DND-41 (cell line): ENCODE results near the gene NCLN.

Source experiments
- ATAC-seq: fragments of 200-7000 bp; cut with Tn5 transposase; 3 replicates; pipeline ENCODE4 v1.9.1; 2021; ENCODE audit warnings: low read depth; ENCODE audit not compliant: insufficient read depth
- DNase-seq: peaks from one replicate; pipeline ENCODE4 v3.0.0-alpha.2; 2020
- H2AFZ ChIP-seq: 2 replicates; pipeline ENCODE4 v1.6.0; 2012; ENCODE audit warnings: low read depth, low read length
- H3K27ac ChIP-seq: 2 replicates; pipeline ENCODE4 v1.5.1; 2012; ENCODE audit warnings: low read length, inconsistent platforms
- H3K27me3 ChIP-seq: fragments of 200-600 bp; sonication (generic); 2 replicates; pipeline ENCODE4 v1.6.0; 2012; ENCODE audit warnings: low read length, mild to moderate bottlenecking, inconsistent platforms; ENCODE audit not compliant: insufficient read depth, poor library complexity
- H3K36me3 ChIP-seq: 2 replicates; pipeline ENCODE4 v1.5.1; 2012; ENCODE audit warnings: low read length, inconsistent platforms; ENCODE audit not compliant: insufficient read depth
- H3K4me1 ChIP-seq: 2 replicates; pipeline ENCODE4 v1.5.1; 2012; ENCODE audit warnings: mild to moderate bottlenecking, low read length; ENCODE audit not compliant: insufficient read depth
- H3K4me2 ChIP-seq: 2 replicates; pipeline ENCODE4 v1.6.0; 2012; ENCODE audit warnings: mild to moderate bottlenecking, moderate library complexity, low read length, inconsistent platforms; ENCODE audit not compliant: insufficient read depth
- H3K4me3 ChIP-seq, 2 experiments: fragments of 200-600 bp in 1 of 2; shearing (Covaris generic) in 1 of 2; 2 replicates each; pipeline ENCODE4 v1.5.1; 2012 to 2016; ENCODE audit warnings: inconsistent platforms in 2 of 2, low read length in 2 of 2, mild to moderate bottlenecking in 2 of 2, low read depth in 1 of 2, moderate library complexity in 1 of 2
- H3K79me2 ChIP-seq: 2 replicates; pipeline ENCODE4 v1.6.0; 2012; ENCODE audit warnings: low read length, inconsistent platforms; ENCODE audit not compliant: insufficient read depth
- H3K9ac ChIP-seq: 2 replicates; pipeline ENCODE4 v1.6.0; 2012; ENCODE audit warnings: low read depth, mild to moderate bottlenecking, inconsistent platforms, low read length, moderate library complexity
- H3K9me3 ChIP-seq: 2 replicates; pipeline ENCODE4 v1.5.1; 2012; ENCODE audit warnings: low read length, moderate library complexity, mild to moderate bottlenecking, inconsistent platforms; ENCODE audit not compliant: insufficient read depth, severe bottlenecking
- H4K20me1 ChIP-seq: 2 replicates; pipeline ENCODE4 v1.6.0; 2012; ENCODE audit warnings: low read length; ENCODE audit not compliant: insufficient read depth
- CTCF ChIP-seq: IDR thresholded peaks from 2 replicates; pipeline ENCODE4 v1.5.1; 2012; ENCODE audit warnings: borderline replicate concordance, low read length, moderate library complexity, mild to moderate bottlenecking; ENCODE audit not compliant: poor library complexity, severe bottlenecking; ENCODE audit errors: extremely low read depth
- EZH2 ChIP-seq: IDR thresholded peaks from 3 replicates; pipeline ENCODE4 v1.6.1; 2012; ENCODE audit warnings: borderline replicate concordance, low read depth, mild to moderate bottlenecking, moderate library complexity, low read length, inconsistent platforms; ENCODE audit not compliant: severe bottlenecking

NCLN gene

GRCh38 chr19:3225677-3226093, 40.0 kb downstream of the NCLN start:
- H2AFZ ChIP-seq = no peak overlapping the region
- H3K79me2 ChIP-seq = no peaks in the 10 kb centered on the region
- peak; percentile 17 for DNase-seq
- H3K4me3 ChIP-seq = 0 out of 4 replicates have a peak overlapping the region, but pooled peaks of 1 of the 2 experiments have one; percentile 25
- no peaks in the 10 kb centered on the region for H3K9me3 ChIP-seq
- H3K36me3 ChIP-seq = no peaks in the 10 kb centered on the region
- H4K20me1 ChIP-seq = peaks cover 10% of the 10 kb centered on the region
- TF ChIP-seq CTCF = no peak
- TF ChIP-seq EZH2 = no peak
- no peaks in the 10 kb centered on the region for H3K27me3 ChIP-seq
- H3K4me1 ChIP-seq = peaks cover 25% of the 10 kb centered on the region
- H3K9ac ChIP-seq = no peak overlapping the region
- no peak overlapping the region for H3K27ac ChIP-seq
- ATAC-seq = no peak
- H3K4me2 ChIP-seq = peak overlapping the region; percentile 91

GRCh38 chr19:3227054-3227626, 41.4 kb downstream of the NCLN start:
- H3K9me3 ChIP-seq = no peaks in the 10 kb centered on the region
- no peak overlapping the region for H2AFZ ChIP-seq
- no peak overlapping the region for H3K4me3 ChIP-seq
- no peaks in the 10 kb centered on the region for H3K79me2 ChIP-seq
- H3K4me2 ChIP-seq = no peak overlapping the region
- no peaks in the 10 kb centered on the region for H3K27me3 ChIP-seq
- no peak overlapping the region for H3K9ac ChIP-seq
- H4K20me1 ChIP-seq = peaks cover 10% of the 10 kb centered on the region
- H3K27ac ChIP-seq = no peak overlapping the region
- TF ChIP-seq EZH2 (no peak), CTCF (no peak)
- peaks cover 25% of the 10 kb centered on the region for H3K4me1 ChIP-seq
- no peaks in the 10 kb centered on the region for H3K36me3 ChIP-seq
- DNase-seq (no peak), ATAC-seq (no peak)

GRCh38 chr19:3229346-3229743, 43.6 kb downstream of the NCLN start:
- no peak for DNase-seq
- no peak overlapping the region for H3K4me3 ChIP-seq
- H2AFZ ChIP-seq = no peak overlapping the region
- H3K4me1 ChIP-seq = peaks cover 22% of the 10 kb centered on the region
- H3K4me2 ChIP-seq = no peak overlapping the region
- H3K27ac ChIP-seq = no peak overlapping the region
- no peaks in the 10 kb centered on the region for H3K79me2 ChIP-seq
- H3K27me3 ChIP-seq = no peaks in the 10 kb centered on the region
- TF ChIP-seq EZH2 (no peak), CTCF (no peak)
- no peaks in the 10 kb centered on the region for H3K36me3 ChIP-seq
- H4K20me1 ChIP-seq = peaks cover 14% of the 10 kb centered on the region
- no peak overlapping the region for H3K9ac ChIP-seq
- H3K9me3 ChIP-seq = no peaks in the 10 kb centered on the region
- no peak for ATAC-seq
